BJ (cell line): ENCODE results near the gene CFP. TPM values are rescaled to one million over a fixed set of nuclear protein-coding genes. Genes with fewer than 3 reads are reported as not detected.
"Not testable (repeated sequence)": the region's sequence is repeated elsewhere in the genome, so short reads cannot be mapped to it uniquely, and the experiment has no call there.

Experiments used
- CTCF ChIA-PET: fragments of 350-600 bp; formaldehyde crosslinking; extraction: SDS; loops from one replicate; lab custom pipeline; 2021; ENCODE audit warnings: antibody characterized with exemption, inconsistent platforms; lab: Yijun Ruan, JAX
- POLR2A ChIA-PET: fragments of 300-600 bp; sonication (Branson Sonifier 250); formaldehyde crosslinking; extraction: SDS; loops from one replicate; lab custom pipeline; 2021; ENCODE audit warnings: antibody characterized with exemption; lab: Charles Lee
- DNase-seq: peaks from one replicate; pipeline ENCODE4 v3.0.0-alpha.2; 2011; ENCODE audit warnings: low read depth
- H3K27me3 ChIP-seq: 2 replicates; pipeline ENCODE4 v1.6.0; 2011; ENCODE audit warnings: low read length; ENCODE audit not compliant: control insufficient read depth, insufficient read depth
- H3K36me3 ChIP-seq: 2 replicates; pipeline ENCODE4 v1.5.1; 2011; ENCODE audit warnings: low read length; ENCODE audit not compliant: control insufficient read depth, insufficient read depth
- H3K4me3 ChIP-seq: 2 replicates; pipeline ENCODE4 v1.5.1; 2011; ENCODE audit warnings: low read depth, mild to moderate bottlenecking, control low read depth, low read length
- CTCF ChIP-seq: IDR thresholded peaks from 2 replicates; pipeline ENCODE4 v1.5.1; 2011; ENCODE audit warnings: low read depth, mild to moderate bottlenecking, control low read depth, inconsistent platforms, low read length, moderate library complexity; ENCODE audit not compliant: insufficient read depth
- polyA plus RNA-seq: library from polyadenylated mRNA; depleted of rRNA; stranded (reverse); fragments of >200 nt; gene quantifications from 2 replicates; pipeline ENCODE4 v1.2.3, GENCODE V29; 2011

CFP gene
- polyA plus RNA-seq, 1 experiment = 0.05 TPM

- H3K27me3 ChIP-seq = no peaks in the 10 kb centered on the region; the same call in none of the 2 replicates
- ChIA-PET CTCF (no interaction called here), POLR2A (no interaction called here)
- TF ChIP-seq CTCF = no peak
- no peak for DNase-seq
- H3K36me3 ChIP-seq = no peaks in the 10 kb centered on the region
- no peak overlapping the region for H3K4me3 ChIP-seq
Measured at GRCh38 chrX:47611489-47611888, 18.2 kb downstream of the CFP start.

GRCh38 chrX:47610511-47610910 is 19.2 kb downstream of the CFP start:
- Histone ChIP-seq H3K27me3 (no peaks in the 10 kb centered on the region; the same call in none of the 2 replicates), H3K4me3 (no peak overlapping the region), H3K36me3 (no peaks in the 10 kb centered on the region)
- no peak for TF ChIP-seq CTCF
- ChIA-PET CTCF (no interaction called here), POLR2A (no interaction called here)
- DNase-seq = no peak

GRCh38 chrX:47608130-47608810 is 21.5 kb downstream of the CFP start:
- POLR2A ChIA-PET = no interaction called here
- Histone ChIP-seq H3K36me3 (no peaks in the 10 kb centered on the region), H3K27me3 (no peaks in the 10 kb centered on the region; the same call in none of the 2 replicates), H3K4me3 (no peak overlapping the region)
- no peak for DNase-seq
- CTCF ChIA-PET = no interaction called here
- TF ChIP-seq CTCF = no peak

GRCh38 chrX:47607091-47607490 is 22.6 kb downstream of the CFP start:
- H3K27me3 ChIP-seq = no peaks in the 10 kb centered on the region; the same call in none of the 2 replicates
- TF ChIP-seq CTCF = no peak
- CTCF ChIA-PET = no interaction called here
- H3K36me3 ChIP-seq = no peaks in the 10 kb centered on the region
- no peak overlapping the region for H3K4me3 ChIP-seq
- DNase-seq = no peak
- POLR2A ChIA-PET = no interaction called here

- no peak for TF ChIP-seq CTCF
- Histone ChIP-seq H3K4me3 (no peak overlapping the region), H3K27me3 (no peaks in the 10 kb centered on the region; the same call in 1 of the 2 replicates), H3K36me3 (no peaks in the 10 kb centered on the region)
- DNase-seq = no peak
- ChIA-PET POLR2A (no interaction called here), CTCF (no interaction called here)
Measured at GRCh38 chrX:47605024-47605423, 24.7 kb downstream of the CFP start.

GRCh38 chrX:47603125-47603524 is 26.6 kb downstream of the CFP start:
- H3K36me3 ChIP-seq, CTCF ChIA-PET, POLR2A ChIA-PET, H3K27me3 ChIP-seq, H3K4me3 ChIP-seq, DNase-seq: not testable (repeated sequence)
